Measurements from ENCODE around the gene TMEM130. TPM values are rescaled to one million over a fixed set of nuclear protein-coding genes. Genes with fewer than 3 reads are reported as not detected.

TMEM130 gene
- total RNA-seq, 1 experiment from 2014 or later: not detected

DNA sequence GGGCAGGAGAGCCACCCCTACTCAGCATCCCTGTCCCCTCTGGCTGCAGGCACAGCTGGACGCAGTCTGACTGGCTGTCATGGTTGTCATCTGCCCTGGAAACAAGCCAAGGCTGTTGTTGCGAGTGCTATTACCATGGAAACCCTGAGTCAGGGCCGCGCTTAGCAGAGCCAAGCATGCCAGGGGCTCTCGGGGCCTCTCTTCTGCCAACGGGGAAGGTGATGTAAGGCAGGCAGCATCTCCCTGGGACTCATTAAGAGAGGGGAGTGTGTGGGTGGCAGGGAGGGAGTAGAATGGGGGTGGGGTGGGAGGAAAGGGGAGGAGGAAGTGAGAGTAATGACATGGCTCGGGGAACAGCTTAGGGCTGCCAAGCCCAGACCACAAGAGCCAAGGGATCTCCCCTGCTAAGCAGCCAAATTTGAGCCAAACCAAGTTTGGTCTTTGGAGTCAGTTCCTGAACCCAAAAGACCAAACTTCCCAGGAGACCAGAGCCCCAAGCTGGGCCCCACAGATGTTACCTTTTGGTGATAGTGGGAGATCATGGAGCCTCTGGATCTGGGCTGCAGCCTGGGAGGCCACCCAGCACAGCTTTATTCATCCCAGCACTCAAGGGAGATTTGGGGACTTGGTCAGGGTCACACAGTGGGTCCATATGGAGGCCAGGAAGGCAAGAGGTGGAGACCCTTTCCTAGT is 67.6 kb downstream of the TMEM130 start:
- Histone ChIP-seq H3K4me1 (no peaks in the 10 kb centered on the region), H3K27me3 (replicated peaks; ENCODE audit: control insufficient read depth, insufficient read depth, low read length) (no peaks in the 10 kb centered on the region), H3K9me3 (peaks cover 18% of the 10 kb centered on the region), H3K4me3 (ENCODE audit: low read depth, low read length) (no peak overlapping the region), H3K36me3 (ENCODE audit: control insufficient read depth, insufficient read depth, low read length) (no peaks in the 10 kb centered on the region)
- intact Hi-C loops (cut with micrococcal nuclease; ENCODE audit: unreplicated experiment): no loop called here
- DNase-seq: no peak
- ChIA-PET CTCF (no interaction called here), POLR2A (no interaction called here)
- peaks cover 18% of the 10 kb centered on the region for H3K9me3 Mint-ChIP-seq (ENCODE audit: unreplicated experiment)
- H3K27me3 Mint-ChIP-seq (ENCODE audit: insufficient read depth, unreplicated experiment): no peaks in the 10 kb centered on the region
- no peak overlapping the region for H3K27ac Mint-ChIP-seq (ENCODE audit: unreplicated experiment)
- no peaks in the 10 kb centered on the region for H3K36me3 Mint-ChIP-seq (ENCODE audit: insufficient read depth, unreplicated experiment)
- no peak overlapping the region for H3K4me3 Mint-ChIP-seq (ENCODE audit: unreplicated experiment)
- no peaks in the 10 kb centered on the region for H3K4me1 Mint-ChIP-seq (ENCODE audit: low read depth, unreplicated experiment)
- no TSS peak for BruUV-seq (replicated peaks)
- no peak for TF ChIP-seq CTCF (IDR thresholded peaks at IDR 0.05; ENCODE audit: insufficient read depth in 1 of 2, low read depth in 1 of 2, low read length in 1 of 2, severe bottlenecking in 1 of 2, unreplicated experiment in 1 of 2)

DNA sequence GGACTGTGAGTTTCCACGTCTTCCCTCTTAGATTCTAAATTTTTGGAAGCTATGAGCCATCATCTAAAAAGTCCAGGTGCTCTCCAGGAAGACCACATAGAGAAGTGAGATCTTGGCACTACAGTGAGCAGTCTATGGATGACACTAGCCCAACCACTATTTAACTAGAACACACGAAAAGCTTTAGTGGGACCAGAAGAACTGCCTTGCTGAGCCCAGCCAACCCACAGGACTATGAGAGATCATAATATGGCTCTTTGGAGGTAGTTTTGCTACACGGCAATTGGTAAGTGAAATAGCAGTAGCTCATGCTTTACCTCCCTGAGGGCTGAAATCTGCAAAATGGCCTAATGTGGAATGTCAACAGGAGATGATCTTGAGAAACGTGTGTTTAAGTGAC is 68.8 kb downstream of the TMEM130 start:
- H3K9me3 ChIP-seq: peaks cover 18% of the 10 kb centered on the region
- no peaks in the 10 kb centered on the region for H3K36me3 ChIP-seq (ENCODE audit: control insufficient read depth, insufficient read depth, low read length)
- TF ChIP-seq CTCF (IDR thresholded peaks at IDR 0.05; ENCODE audit: insufficient read depth in 1 of 2, low read depth in 1 of 2, low read length in 1 of 2, severe bottlenecking in 1 of 2, unreplicated experiment in 1 of 2): no peak
- H3K27me3 ChIP-seq (replicated peaks; ENCODE audit: control insufficient read depth, insufficient read depth, low read length): no peaks in the 10 kb centered on the region
- peaks cover 18% of the 10 kb centered on the region for H3K9me3 Mint-ChIP-seq (ENCODE audit: unreplicated experiment)
- BruUV-seq (replicated peaks): no TSS peak
- H3K4me3 Mint-ChIP-seq (ENCODE audit: unreplicated experiment): no peak overlapping the region
- no peak overlapping the region for H3K4me3 ChIP-seq (ENCODE audit: low read depth, low read length)
- intact Hi-C loops (cut with micrococcal nuclease; ENCODE audit: unreplicated experiment): no loop called here
- DNase-seq: no peak
- no peaks in the 10 kb centered on the region for H3K27me3 Mint-ChIP-seq (ENCODE audit: insufficient read depth, unreplicated experiment)
- H3K36me3 Mint-ChIP-seq (ENCODE audit: insufficient read depth, unreplicated experiment): no peaks in the 10 kb centered on the region
- no peaks in the 10 kb centered on the region for H3K4me1 ChIP-seq
- H3K27ac Mint-ChIP-seq (ENCODE audit: unreplicated experiment): no peak overlapping the region
- POLR2A ChIA-PET: no interaction called here
- CTCF ChIA-PET: no interaction called here
- H3K4me1 Mint-ChIP-seq (ENCODE audit: low read depth, unreplicated experiment): no peaks in the 10 kb centered on the region

- intact Hi-C loops (cut with micrococcal nuclease; ENCODE audit: unreplicated experiment): loop anchor here (10.0 kb wide), 1 partner anchor 702 kb away; no protein-coding TSS in a partner anchor
Measured at GRCh38 chr7:98797150-98797549, 72.7 kb downstream of the TMEM130 start.

More at GRCh38 chr7:98797150-98797549, 72.7 kb downstream of the TMEM130 start:
- no peak for TF ChIP-seq CTCF (IDR thresholded peaks at IDR 0.05; ENCODE audit: insufficient read depth in 1 of 2, low read depth in 1 of 2, low read length in 1 of 2, severe bottlenecking in 1 of 2, unreplicated experiment in 1 of 2)
- H3K4me3 ChIP-seq (ENCODE audit: low read depth, low read length): no peak overlapping the region
- Mint-ChIP-seq H3K27me3 (ENCODE audit: insufficient read depth, unreplicated experiment) (no peaks in the 10 kb centered on the region), H3K36me3 (ENCODE audit: insufficient read depth, unreplicated experiment) (no peaks in the 10 kb centered on the region), H3K4me1 (ENCODE audit: low read depth, unreplicated experiment) (no peaks in the 10 kb centered on the region), H3K9me3 (ENCODE audit: unreplicated experiment) (peaks cover 18% of the 10 kb centered on the region), H3K4me3 (ENCODE audit: unreplicated experiment) (no peak overlapping the region), H3K27ac (ENCODE audit: unreplicated experiment) (no peak overlapping the region)
- CTCF ChIA-PET: interaction anchor here (0.7 to 0.8 kb wide), 2 partner anchors 61 to 516 kb away, joined by 4 read pairs; partner anchors contain the start of gene BRI3
- POLR2A ChIA-PET: no interaction called here
- no peak for DNase-seq
- BruUV-seq (replicated peaks): no TSS peak
- no peaks in the 10 kb centered on the region for H3K36me3 ChIP-seq (ENCODE audit: control insufficient read depth, insufficient read depth, low read length)
- H3K27me3 ChIP-seq (replicated peaks; ENCODE audit: control insufficient read depth, insufficient read depth, low read length): no peaks in the 10 kb centered on the region
- peaks cover 18% of the 10 kb centered on the region for H3K9me3 ChIP-seq
- H3K4me1 ChIP-seq: no peaks in the 10 kb centered on the region

Small RNA genes lying within 50 kb of the gene (microRNA-seq; reads per million reads assigned to microRNA genes)
- 4.5 reads per million, percentile 30 among the genes with 10 or more reads in this experiment for gene MIR3609

Other genes with a start within 250 kb of the TMEM130 start
- gene TRRAP, start 8.5 kb upstream of the TMEM130 start, total RNA-seq (2022): 51.6 and 55.4 TPM in 2 replicates